Mesothelial cell of epicardium (in vitro differentiated cells): ENCODE measurements around the gene ATP11C. TPM values are rescaled to one million over a fixed set of nuclear protein-coding genes. Genes with fewer than 3 reads are reported as not detected.

ENCODE experiments used
- DNase-seq, 2 experiments: peaks; one replicate each; pipeline ENCODE4 v3.0.0; 2021; ENCODE audit warnings: low spot score in 2 of 2; ENCODE audit not compliant: unreplicated experiment in 2 of 2
- H3K27ac Mint-ChIP-seq: 2 replicates; pipeline ENCODE4 v1.8.0; 2021; ENCODE audit warnings: mixed read lengths
- H3K27me3 Mint-ChIP-seq: 2 replicates; pipeline ENCODE4 v1.8.0; 2021; ENCODE audit warnings: low read depth, mixed read lengths
- H3K36me3 Mint-ChIP-seq: 2 replicates; pipeline ENCODE4 v1.8.0; 2021; ENCODE audit warnings: mixed read lengths
- H3K4me1 Mint-ChIP-seq: 2 replicates; pipeline ENCODE4 v1.8.0; 2021; ENCODE audit warnings: mixed read lengths
- H3K4me3 Mint-ChIP-seq: 2 replicates; pipeline ENCODE4 v1.8.0; 2021; ENCODE audit warnings: mild to moderate bottlenecking, moderate library complexity, mixed read lengths
- H3K9me3 Mint-ChIP-seq: 2 replicates; pipeline ENCODE4 v1.8.0; 2021; ENCODE audit warnings: mixed read lengths
- total RNA-seq: library from RNA; stranded (reverse); gene quantifications from 3 replicates; pipeline ENCODE4 v1.2.1, GENCODE V29; 2021
- TF ChIP-seq, protein P1 (sequence below): fragments of 200-600 bp; sonication (generic); IDR thresholded peaks from one replicate; pipeline ENCODE4 v1.5.0; 2021; ENCODE audit warnings: antibody characterized with exemption; ENCODE audit not compliant: unreplicated experiment

ATP11C gene
- total RNA-seq, 1 donor from 2014 or later: 22.1 TPM

DNA sequence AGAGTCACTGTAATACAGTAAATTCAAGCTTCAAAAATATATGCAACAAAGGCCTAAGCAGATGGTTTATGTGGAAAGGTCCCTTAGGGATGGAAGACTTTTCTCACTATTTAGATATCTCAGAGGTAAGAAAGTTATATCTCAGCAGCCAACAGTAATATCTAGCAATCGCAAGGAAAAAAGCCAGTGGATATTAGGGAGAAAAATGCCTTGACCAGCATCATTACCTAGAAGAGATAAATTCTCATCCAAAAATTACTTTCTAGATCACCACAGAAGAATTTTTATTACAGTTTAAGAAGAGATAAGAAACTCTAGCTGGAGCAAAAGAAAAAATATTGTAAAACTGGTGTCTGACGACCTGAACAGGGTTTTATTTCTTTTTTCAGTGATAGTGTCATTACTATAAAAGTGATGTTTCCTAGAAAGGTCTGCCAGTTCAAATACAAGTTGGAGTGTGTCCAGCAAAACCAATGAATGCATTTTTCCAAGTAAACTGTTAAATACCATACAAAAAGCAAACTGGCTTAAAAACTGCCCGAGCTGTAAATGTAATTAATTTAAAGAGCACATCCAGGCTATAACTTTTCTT is 100.0 kb downstream of the ATP11C start:
- Mint-ChIP-seq H3K9me3 (peaks cover 7% of the 10 kb centered on the region), H3K36me3 (no peaks in the 10 kb centered on the region), H3K27me3 (no peaks in the 10 kb centered on the region), H3K4me3 (no peak overlapping the region), H3K4me1 (peaks cover 52% of the 10 kb centered on the region), H3K27ac (peak overlapping the region; percentile 61)
- TF ChIP-seq, protein P1, sequence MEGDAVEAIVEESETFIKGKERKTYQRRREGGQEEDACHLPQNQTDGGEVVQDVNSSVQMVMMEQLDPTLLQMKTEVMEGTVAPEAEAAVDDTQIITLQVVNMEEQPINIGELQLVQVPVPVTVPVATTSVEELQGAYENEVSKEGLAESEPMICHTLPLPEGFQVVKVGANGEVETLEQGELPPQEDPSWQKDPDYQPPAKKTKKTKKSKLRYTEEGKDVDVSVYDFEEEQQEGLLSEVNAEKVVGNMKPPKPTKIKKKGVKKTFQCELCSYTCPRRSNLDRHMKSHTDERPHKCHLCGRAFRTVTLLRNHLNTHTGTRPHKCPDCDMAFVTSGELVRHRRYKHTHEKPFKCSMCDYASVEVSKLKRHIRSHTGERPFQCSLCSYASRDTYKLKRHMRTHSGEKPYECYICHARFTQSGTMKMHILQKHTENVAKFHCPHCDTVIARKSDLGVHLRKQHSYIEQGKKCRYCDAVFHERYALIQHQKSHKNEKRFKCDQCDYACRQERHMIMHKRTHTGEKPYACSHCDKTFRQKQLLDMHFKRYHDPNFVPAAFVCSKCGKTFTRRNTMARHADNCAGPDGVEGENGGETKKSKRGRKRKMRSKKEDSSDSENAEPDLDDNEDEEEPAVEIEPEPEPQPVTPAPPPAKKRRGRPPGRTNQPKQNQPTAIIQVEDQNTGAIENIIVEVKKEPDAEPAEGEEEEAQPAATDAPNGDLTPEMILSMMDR: no peak
- no peak for DNase-seq

DNA sequence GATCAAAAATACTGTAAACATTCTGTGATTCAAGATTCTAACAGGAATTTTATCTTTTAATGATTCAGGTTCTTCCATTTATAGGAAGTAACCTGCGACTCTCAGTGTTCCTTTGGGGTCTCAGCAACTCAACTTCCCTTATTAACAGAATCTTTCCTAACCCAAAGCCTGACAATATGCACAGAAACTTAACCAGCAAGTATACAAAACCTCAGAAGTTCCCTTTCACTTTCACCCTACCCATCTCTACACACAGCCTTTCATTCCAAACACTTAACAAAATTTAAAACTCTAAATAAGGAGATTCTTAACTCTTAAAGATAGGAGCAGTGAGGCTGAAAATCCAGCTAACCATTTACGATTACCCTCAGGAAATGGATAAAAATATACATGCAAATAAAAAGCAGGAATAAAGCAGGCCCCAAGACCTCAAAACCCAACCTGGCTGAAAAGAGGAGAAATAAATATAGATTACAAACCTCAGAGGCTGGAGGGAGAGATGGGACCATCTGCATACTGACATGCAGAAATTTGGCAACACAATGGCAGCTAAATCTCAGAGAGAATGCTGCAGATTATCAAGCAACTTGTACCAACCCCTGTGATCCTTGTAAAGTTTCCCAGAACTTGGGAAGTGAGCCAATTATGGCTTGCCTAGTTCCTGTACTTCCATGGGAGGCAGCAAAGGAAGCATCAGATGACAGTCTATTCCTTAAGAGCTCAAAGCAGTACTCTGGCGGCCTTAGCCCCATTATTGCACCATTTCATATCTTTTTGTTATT is 101.0 kb downstream of the ATP11C start:
- Mint-ChIP-seq H3K4me1 (peaks cover 59% of the 10 kb centered on the region), H3K36me3 (no peaks in the 10 kb centered on the region), H3K4me3 (no peak overlapping the region), H3K27ac (peak overlapping the region; percentile 10), H3K9me3 (peaks cover 3% of the 10 kb centered on the region), H3K27me3 (no peaks in the 10 kb centered on the region)
- DNase-seq: no peak
- TF ChIP-seq, protein P1: no peak

DNA sequence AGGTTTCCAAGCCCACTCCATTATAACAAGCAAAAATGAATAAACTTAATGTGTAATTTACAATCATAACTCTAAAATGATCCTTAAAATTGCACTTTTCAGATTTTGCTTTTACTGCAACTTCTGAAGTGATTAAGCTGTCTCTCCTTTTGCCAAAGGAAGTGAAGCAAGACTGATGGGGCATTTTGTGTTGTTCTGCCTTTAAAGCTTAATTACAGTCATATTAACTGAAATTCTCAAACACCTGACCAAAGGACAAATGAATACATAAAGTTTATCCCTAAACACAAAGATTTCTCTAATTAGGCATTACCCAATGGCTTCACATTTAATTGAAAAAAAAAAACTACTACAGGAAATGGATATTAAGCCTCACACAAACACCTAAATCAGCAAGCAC is 101.8 kb downstream of the ATP11C start:
- Mint-ChIP-seq H3K9me3 (peaks cover 3% of the 10 kb centered on the region), H3K4me3 (no peak overlapping the region), H3K27me3 (no peaks in the 10 kb centered on the region), H3K36me3 (no peaks in the 10 kb centered on the region), H3K27ac (no peak overlapping the region), H3K4me1 (peaks cover 68% of the 10 kb centered on the region)
- DNase-seq: no peak
- TF ChIP-seq, protein P1: no peak

DNA sequence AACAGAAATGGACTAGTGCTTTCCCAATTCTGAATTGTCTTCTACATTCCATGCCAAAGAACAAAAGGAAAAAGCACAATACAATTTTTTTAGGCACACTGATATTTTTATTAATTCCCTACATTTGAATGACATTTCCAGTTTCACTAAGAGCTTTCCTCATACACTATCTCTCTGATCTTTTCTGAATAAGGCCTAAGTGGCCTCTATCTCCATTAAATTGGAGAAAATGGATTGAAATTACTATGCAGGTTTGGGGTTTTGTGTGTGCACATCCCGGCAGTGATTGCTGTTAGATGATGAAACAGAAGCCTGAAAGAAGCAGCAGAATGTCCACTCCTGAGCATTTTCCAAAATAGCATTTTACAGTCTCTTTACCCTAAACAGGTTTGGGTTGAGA is 104.0 kb downstream of the ATP11C start:
- Mint-ChIP-seq H3K4me1 (peaks cover 71% of the 10 kb centered on the region), H3K27me3 (no peaks in the 10 kb centered on the region)

DNA sequence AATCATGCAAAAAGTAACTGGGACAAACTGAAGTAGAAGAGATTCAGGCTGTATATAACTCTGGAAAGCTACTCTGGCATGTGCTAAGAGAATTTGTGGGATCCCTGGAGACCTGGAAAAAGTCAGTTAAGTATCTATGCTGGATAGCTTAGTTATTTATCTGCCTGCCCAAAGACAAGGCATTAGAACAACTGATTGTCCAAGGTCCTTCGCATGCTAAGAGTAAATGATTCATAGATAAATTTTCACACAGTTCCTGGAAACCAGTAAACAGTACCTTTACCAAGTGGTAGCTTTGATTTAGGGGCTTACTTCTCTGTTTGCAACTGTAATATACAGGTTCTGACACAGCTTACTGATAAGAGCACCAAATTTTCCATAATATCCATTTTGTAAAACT is 104.8 kb downstream of the ATP11C start:
- peaks cover 66% of the 10 kb centered on the region for H3K4me1 Mint-ChIP-seq
- H3K4me3 Mint-ChIP-seq: no peak overlapping the region
- H3K36me3 Mint-ChIP-seq: peaks cover 1% of the 10 kb centered on the region
- no peaks in the 10 kb centered on the region for H3K27me3 Mint-ChIP-seq
- no peak overlapping the region for H3K27ac Mint-ChIP-seq
- peaks cover 4% of the 10 kb centered on the region for H3K9me3 Mint-ChIP-seq
- TF ChIP-seq, protein P1: no peak
- no peak for DNase-seq

More for the DNA sequence above, 104.0 kb downstream of the ATP11C start:
- Mint-ChIP-seq H3K27ac (no peak overlapping the region), H3K36me3 (peaks cover 1% of the 10 kb centered on the region), H3K9me3 (peaks cover 4% of the 10 kb centered on the region), H3K4me3 (no peak overlapping the region)
- no peak for DNase-seq
- TF ChIP-seq, protein P1: no peak
